GM21576 (cell line): Measurements from ENCODE around the gene KICS2.
"Not testable (repeated sequence)": the region's sequence is repeated elsewhere in the genome, so short reads cannot be mapped to it uniquely, and the experiment has no call there.

Source experiments
- ATAC-seq: cut with Tn5 transposase; IDR thresholded peaks from one replicate; pipeline ENCODE4 v1.9.1; 2021; ENCODE audit warnings: mild to moderate bottlenecking, moderate library complexity; ENCODE audit not compliant: unreplicated experiment

The KICS2 gene

DNA sequence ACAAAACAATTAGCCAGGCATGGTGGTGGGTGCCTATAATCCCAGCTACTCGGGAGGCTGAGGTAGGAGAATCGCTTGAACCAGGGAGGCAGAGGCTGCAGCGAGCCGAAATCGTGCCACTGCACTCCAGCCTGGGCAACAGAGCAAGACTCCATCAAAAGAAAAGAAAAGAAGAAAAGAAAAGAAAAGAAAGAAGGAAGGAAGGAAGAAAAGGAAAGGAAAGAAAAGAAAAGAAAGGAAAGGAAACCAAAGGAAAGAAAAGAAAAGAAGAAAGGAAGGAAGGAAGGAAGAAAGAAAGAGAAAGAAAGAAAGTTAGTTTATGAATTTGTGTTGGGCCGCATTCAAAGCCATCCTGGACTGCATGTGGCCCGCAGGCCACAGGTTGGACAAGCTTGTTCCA, 4.5 kb downstream of the KICS2 start:
- ATAC-seq, result not testable (repeated sequence)

DNA sequence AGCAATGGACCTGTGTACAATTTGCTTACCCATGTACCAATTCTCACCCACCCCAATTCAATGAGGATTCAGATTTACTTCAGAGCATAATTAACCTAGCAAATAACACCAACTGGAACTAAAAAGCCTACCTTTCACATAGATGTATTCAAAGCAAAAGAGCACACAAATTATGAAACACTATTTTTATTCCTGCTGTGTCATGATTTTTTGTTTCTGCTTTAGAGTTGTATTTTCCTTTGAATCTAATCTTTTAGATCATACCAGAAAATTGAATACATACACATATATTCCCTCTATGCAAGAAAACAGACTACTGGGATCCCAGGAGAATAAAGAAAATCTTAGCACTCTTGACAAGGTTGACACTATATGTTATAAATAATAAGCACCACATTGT, 5.9 kb downstream of the KICS2 start:
- ATAC-seq, result no peak

DNA sequence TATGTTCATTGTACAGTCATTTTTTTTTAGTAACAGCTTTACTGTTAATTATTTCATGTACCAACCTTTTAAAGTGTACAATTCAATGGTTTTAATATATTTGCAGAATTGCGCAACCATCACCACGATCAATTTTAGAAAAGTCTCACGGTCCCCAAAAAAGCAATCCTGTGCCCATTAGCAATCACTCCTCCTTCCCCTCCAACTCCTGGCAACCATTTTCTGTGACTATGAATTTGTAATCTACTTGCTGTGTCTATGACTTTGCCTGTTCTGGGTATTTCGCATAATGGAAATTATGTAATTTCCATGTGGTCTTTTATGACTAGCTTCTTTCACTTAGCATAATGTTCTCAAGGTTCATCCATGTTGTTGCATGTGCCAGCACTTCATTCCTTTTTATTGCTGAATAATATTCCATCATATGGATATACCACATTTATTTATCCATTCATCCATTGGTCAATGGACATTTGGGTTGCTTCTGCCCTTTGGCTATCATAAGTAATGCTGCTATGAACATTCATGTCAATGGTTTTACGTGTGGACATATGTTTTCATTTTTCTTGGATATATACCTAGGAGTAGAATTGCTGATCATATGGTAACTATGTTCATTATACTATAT, 9.9 kb downstream of the KICS2 start:
- ATAC-seq, result no peak

DNA sequence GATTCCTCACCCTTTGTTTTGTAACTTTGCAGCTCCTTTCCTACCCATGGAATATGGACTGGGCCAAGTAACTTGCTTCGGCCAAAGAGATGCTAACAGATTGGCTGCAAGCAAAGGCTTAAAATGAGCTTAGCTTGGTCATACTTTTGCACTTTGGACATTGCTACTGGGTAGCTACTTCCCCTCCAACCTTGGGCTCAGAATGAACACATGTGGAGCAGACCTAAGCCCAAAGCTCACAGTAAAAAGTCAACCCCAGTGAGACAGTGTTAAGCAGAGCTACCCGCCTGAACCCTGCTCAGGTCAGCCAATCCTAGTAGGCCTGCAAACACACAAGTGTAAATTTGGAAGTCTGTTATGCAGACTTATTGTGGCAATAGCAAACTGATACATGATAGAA, 14.6 kb downstream of the KICS2 start:
- ATAC-seq, result no peak

GRCh38 chr12:64205542-64205941, 16.6 kb downstream of the KICS2 start:
- no peak for ATAC-seq

GRCh38 chr12:64203775-64204174, 18.3 kb downstream of the KICS2 start:
- ATAC-seq, result no peak

DNA sequence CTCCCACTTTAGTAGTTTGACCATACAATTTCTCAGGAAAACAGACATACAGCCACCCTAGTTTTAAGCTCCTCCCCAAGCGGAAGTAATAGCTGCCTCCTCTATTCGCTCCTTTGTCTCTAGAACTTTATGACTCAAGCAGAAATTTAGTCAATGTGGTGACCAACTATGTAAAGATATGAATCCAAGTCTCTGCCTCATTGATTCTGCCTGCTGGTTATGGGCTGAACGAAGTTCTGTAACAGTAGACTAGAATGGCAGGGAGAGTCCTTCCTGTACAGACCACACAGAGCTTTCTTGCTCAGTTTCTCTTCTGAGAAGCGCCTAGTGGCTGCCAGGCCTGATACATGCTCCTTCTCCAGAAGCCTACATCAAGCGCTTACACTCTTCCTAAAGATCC, 19.1 kb downstream of the KICS2 start:
- no peak for ATAC-seq

- not testable (repeated sequence) for ATAC-seq
These were observed 26.3 kb downstream of the KICS2 start for GRCh38 chr12:64195841-64196240.

GRCh38 chr12:64194333-64195149, 27.6 kb downstream of the KICS2 start:
- ATAC-seq, result no peak

DNA sequence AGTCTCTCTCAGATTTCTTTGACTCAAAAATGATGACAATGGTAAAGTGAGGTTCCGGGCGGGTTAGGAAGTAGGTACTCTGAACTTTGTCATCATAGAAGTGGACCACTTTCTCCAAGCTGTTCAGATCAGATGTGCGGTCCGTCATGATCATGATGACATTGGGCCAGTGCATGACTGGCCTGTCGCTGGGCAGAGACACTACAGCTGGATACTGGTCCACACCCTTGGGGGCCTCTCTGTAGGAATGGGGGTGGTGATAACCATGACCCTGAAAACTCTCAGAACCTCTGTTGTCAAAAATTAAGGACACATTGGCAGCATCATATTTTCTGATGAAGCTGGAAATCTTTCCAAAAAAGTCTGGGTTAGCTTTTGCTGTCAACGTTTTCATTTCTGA, 28.2 kb downstream of the KICS2 start:
- ATAC-seq, result no peak

DNA sequence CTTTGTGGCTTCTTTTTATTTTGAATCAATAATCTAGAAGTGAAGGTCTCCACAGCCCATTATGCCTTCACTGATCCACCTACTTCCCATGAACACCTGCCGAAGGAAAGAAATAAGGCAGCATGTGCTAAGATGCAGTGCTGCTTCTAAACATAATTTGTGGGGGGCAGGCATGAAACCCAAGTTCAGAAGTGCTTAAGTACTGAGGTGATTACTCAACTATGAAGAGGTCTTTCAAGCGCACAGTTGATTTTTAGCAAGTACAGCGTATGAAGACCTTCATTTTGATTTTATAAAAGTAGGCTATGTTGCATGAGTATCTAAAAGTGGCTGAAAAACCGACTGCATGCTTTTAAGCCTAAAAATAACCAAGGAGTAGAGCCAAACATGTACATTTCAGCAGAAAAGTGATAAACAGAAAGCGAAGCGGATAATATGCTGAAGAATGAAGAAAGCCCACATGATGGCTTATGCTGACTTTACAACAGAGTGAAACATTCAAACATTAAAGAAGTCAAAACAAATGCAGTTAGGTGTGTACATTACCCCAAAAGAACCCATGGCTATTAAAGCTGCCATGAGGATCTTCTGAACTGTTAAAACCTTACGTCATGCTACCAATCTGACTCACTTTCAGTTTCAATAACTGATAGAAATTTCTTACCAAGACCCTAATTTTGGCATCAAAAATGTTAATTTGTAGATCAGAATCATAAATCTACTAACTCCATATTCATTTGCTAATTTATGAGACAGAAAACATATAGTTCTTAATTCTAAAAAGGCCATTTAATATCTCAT, 29.3 kb downstream of the KICS2 start:
- ATAC-seq, result peak; percentile 88

DNA sequence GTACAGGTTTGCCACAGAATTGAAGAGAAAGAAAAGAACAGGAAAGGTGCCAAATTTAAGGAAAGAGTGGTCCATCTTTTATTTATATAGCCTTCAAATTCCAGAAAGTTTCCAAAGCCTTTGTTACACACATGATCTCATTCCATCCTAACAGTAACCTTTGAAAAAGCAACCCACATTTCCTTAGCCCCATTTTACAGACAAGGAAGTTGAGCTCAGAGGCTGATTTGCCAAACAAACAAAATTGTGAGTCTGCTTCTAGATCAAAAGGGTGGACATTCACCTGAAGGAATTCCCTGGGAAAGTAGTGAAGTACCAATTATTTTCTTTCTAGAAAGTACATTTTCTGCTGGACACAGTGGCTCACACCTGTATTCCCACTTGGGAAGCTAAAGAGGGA, 32.0 kb downstream of the KICS2 start:
- ATAC-seq, result no peak

- ATAC-seq, result no peak
These were observed 32.6 kb downstream of the KICS2 start for GRCh38 chr12:64189530-64189929.

DNA sequence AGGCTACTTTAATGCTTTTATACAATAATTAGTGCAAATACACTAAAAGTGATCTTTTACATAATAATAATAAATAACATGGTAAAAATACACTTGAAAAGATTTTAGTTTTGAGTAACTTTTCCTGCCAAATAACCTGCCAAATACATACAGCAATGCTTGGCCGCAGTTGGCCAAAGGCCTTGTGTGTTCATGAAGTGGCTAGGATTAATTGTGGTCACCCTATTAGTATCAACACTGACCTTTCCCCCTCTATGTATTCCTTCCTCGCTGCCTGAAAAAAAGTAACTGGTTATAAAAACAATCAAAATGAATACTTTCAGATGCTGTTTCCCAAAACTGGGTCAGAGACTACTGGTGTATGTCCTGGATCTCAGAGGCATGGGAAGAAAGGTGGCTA, 34.3 kb downstream of the KICS2 start:
- ATAC-seq, result no peak

GRCh38 chr12:64187370-64187769, 34.7 kb downstream of the KICS2 start:
- no peak for ATAC-seq

DNA sequence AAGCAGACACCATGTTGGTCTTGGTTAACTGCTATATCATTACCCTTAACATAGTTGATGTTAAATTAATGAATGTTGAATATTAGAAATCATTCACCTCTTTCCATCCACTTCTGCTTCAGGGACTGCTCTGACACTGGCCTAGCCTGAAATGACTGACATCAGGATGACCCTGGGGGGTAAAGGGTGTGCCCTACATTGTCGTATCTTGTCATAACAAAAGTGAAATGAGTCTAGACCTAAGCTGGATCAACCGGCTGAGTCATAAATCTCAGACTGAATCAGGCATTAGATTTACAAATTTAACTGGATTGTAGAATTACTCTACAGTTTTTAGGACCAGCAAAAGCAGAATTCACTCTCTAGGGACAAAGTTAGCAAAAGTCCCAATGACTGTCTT, 35.3 kb downstream of the KICS2 start:
- ATAC-seq, result peak; percentile 77

DNA sequence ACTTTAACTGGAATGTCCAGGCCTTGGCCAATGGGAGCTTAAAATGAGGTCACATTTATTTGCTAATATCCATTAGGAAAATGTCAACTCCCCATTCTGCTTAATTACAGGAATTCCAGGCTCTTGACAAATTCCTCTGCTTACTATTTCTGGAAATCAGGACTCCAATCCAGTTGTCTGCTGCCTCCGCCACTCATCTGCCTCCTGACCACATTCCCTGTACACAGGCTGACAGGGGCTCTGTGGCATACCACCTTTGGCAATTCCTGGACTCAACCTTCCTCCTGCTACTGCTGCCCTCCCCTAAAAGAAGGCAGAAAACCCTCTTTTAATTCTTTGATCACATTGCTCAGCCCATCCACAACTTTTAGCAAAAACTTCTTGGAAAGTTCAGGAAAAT, 37.9 kb downstream of the KICS2 start:
- no peak for ATAC-seq

GRCh38 chr12:64181430-64182291, 40.4 kb downstream of the KICS2 start:
- ATAC-seq, result no peak

DNA sequence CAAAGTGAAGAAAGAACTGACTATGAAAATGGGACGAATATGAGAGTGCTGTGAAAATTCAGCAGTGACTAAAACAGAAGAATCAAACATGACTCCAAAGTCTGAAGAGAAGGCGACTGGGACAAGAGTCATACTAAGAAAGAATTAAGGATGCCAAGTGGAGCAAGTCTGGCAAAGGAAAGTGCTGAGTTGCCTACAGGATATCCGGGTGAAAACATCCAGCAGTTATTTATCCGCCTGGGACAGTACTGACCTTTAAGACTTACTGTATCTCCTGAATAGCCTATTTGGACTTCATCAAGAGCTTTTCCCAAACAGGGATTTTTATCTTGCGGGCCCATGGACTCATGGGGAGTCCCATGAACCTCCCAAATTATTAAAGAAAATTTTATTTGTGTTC, 41.1 kb downstream of the KICS2 start:
- no peak for ATAC-seq

DNA sequence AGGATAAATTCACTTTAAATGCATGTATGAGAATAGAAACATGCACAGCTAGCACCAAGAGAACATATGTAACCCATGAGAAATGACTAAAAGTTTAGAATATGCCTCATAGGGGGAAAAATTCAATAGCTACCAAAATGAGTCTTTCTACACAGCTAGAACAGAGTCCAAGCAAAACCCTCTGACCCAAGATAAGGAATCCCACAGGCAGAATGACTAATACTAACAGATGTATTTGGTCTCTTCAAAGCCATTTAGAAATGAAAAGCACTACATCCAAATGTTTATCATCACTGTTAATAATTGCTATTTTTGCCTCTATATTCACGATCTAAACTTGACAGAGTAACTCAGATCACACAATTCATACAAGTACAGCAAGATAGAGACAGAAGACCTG, 44.0 kb downstream of the KICS2 start:
- ATAC-seq, result no peak

DNA sequence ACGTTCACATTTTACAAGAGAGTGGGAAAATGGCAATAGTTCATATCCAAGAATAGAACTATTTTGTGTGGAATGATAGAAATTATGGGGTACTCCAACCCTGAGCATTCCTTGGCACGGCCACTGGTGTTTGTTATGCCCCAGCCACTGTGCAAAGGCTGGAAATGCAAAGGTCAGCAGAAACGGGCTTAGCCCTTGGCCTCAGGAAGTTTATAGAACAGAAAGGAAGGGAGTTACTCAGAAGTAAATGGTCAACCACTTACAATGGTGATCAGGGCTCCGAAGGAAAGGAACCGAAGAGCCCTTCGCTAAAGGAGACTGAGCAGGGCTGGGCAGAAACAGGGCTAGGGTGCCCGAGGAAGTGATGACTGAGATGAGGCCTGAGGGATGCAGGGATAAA, 45.1 kb downstream of the KICS2 start:
- ATAC-seq, result no peak
